Measurements from ENCODE around the gene PIEZO2. TPM values are rescaled to one million over a fixed set of nuclear protein-coding genes. Genes with fewer than 3 reads are reported as not detected.

The PIEZO2 gene
- total RNA-seq, 1 experiment from 2014 or later: 5.5 TPM

DNA sequence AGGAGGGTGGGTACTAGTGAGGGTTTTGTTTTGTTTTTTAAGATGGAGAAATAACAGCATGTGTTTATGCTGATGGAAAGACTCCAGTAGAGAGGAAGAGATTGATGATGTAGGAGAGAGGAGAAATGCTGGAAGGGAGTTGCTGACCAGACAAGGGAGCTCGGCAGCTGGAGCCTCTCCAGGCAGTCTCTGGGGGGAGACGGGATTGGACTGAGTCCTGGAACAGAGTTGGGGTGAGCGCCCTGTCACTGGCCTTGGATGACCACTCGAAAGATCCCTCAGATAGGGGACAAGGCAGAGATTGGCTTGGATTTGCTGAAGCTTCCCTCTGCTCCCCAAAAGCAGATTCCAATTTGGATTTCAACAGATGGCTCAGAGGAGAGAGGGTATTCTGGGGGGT lies 425.9 kb downstream of the PIEZO2 start:
- intact Hi-C loops (cut with micrococcal nuclease; ENCODE audit: unreplicated experiment): no loop called here
- DNase-seq (ENCODE audit: low spot score): no peak
- ChIA-PET POLR2A (ENCODE audit: low non-redundant PET) (no interaction called here), CTCF (no interaction called here)
- Histone ChIP-seq H3K4me1 (ENCODE audit: insufficient read depth, low read length, poor library complexity, severe bottlenecking) (no peaks in the 10 kb centered on the region), H3K4me3 (ENCODE audit: low read depth, low read length, poor library complexity, severe bottlenecking) (no peak overlapping the region), H3K27ac (ENCODE audit: low read depth, low read length, poor library complexity, severe bottlenecking) (no peak overlapping the region), H3K27me3 (replicated peaks; ENCODE audit: insufficient read depth, low read depth, low read length, poor library complexity) (peaks cover 3% of the 10 kb centered on the region), H3K36me3 (ENCODE audit: insufficient read depth, low read length, poor library complexity, severe bottlenecking) (no peaks in the 10 kb centered on the region), H3K9me3 (ENCODE audit: low read depth, low read length, poor library complexity, severe bottlenecking) (no peaks in the 10 kb centered on the region)
- no TSS peak for BruUV-seq (replicated peaks)
- TF ChIP-seq, protein P1, sequence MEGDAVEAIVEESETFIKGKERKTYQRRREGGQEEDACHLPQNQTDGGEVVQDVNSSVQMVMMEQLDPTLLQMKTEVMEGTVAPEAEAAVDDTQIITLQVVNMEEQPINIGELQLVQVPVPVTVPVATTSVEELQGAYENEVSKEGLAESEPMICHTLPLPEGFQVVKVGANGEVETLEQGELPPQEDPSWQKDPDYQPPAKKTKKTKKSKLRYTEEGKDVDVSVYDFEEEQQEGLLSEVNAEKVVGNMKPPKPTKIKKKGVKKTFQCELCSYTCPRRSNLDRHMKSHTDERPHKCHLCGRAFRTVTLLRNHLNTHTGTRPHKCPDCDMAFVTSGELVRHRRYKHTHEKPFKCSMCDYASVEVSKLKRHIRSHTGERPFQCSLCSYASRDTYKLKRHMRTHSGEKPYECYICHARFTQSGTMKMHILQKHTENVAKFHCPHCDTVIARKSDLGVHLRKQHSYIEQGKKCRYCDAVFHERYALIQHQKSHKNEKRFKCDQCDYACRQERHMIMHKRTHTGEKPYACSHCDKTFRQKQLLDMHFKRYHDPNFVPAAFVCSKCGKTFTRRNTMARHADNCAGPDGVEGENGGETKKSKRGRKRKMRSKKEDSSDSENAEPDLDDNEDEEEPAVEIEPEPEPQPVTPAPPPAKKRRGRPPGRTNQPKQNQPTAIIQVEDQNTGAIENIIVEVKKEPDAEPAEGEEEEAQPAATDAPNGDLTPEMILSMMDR (conservative IDR thresholded peaks at IDR 0.05; ENCODE audit: low read depth, low read length): no peak
- TF ChIP-seq EZH2 (IDR thresholded peaks at IDR 0.05; ENCODE audit: borderline replicate concordance, low read depth, low read length, poor library complexity, severe bottlenecking): no peak

DNA sequence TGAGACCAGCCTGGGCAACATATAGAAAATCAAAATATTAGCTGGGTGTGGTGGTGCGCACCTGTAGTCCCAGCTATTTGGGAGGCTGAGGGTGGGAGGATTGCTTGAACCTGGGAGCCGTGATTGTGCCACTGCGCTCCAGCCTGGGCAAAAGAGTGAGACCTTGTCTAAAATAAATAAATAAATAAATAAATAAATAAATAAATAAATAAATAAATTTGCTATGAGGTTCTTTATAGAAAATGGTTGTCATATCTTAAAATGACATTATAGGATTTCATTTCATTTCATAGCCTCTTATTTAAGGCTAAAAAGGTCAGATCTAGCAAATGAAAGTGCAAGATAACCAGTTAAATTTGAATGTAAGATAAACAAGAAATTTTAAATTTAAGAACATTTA lies 430.6 kb downstream of the PIEZO2 start:
- BruUV-seq (replicated peaks): no TSS peak
- H3K4me1 ChIP-seq (ENCODE audit: insufficient read depth, low read length, poor library complexity, severe bottlenecking): no peaks in the 10 kb centered on the region
- no peak overlapping the region for H3K4me3 ChIP-seq (ENCODE audit: low read depth, low read length, poor library complexity, severe bottlenecking)
- ChIA-PET CTCF (no interaction called here), POLR2A (ENCODE audit: low non-redundant PET) (no interaction called here)
- no peak for DNase-seq (ENCODE audit: low spot score)
- no peak overlapping the region for H3K27ac ChIP-seq (ENCODE audit: low read depth, low read length, poor library complexity, severe bottlenecking)
- no peak for TF ChIP-seq EZH2 (IDR thresholded peaks at IDR 0.05; ENCODE audit: borderline replicate concordance, low read depth, low read length, poor library complexity, severe bottlenecking)
- TF ChIP-seq, protein P1 (conservative IDR thresholded peaks at IDR 0.05; ENCODE audit: low read depth, low read length): no peak
- H3K9me3 ChIP-seq (ENCODE audit: low read depth, low read length, poor library complexity, severe bottlenecking): no peaks in the 10 kb centered on the region
- intact Hi-C loops (cut with micrococcal nuclease; ENCODE audit: unreplicated experiment): loop anchor here (10.0 kb wide), 1 partner anchor 154 kb away; no protein-coding TSS in a partner anchor
- H3K36me3 ChIP-seq (ENCODE audit: insufficient read depth, low read length, poor library complexity, severe bottlenecking): no peaks in the 10 kb centered on the region
- peaks cover 7% of the 10 kb centered on the region for H3K27me3 ChIP-seq (replicated peaks; ENCODE audit: insufficient read depth, low read depth, low read length, poor library complexity)

DNA sequence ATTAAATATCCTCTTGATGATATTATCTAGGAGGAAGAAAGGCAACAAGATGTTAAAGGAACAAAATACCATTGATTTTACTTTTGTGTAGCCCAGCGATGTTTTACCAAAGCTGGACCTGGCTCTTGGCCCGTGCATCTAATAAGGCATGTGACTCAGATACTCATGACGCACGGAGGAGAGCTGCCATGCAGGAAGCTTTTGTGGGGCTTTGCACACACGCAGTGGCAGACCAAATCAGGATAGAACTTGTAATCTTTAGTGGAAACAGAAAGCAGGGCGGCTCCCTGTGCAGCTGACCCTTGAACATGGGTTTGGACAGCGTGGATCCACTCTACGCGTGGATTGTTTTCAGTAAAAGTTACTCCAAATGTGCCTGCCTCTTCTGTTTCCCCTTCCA lies 433.6 kb downstream of the PIEZO2 start:
- no TSS peak for BruUV-seq (replicated peaks)
- Histone ChIP-seq H3K27ac (ENCODE audit: low read depth, low read length, poor library complexity, severe bottlenecking) (no peak overlapping the region), H3K4me3 (ENCODE audit: low read depth, low read length, poor library complexity, severe bottlenecking) (no peak overlapping the region), H3K27me3 (replicated peaks; ENCODE audit: insufficient read depth, low read depth, low read length, poor library complexity) (peaks cover 13% of the 10 kb centered on the region), H3K36me3 (ENCODE audit: insufficient read depth, low read length, poor library complexity, severe bottlenecking) (no peaks in the 10 kb centered on the region), H3K9me3 (ENCODE audit: low read depth, low read length, poor library complexity, severe bottlenecking) (no peaks in the 10 kb centered on the region), H3K4me1 (ENCODE audit: insufficient read depth, low read length, poor library complexity, severe bottlenecking) (no peaks in the 10 kb centered on the region)
- intact Hi-C loops (cut with micrococcal nuclease; ENCODE audit: unreplicated experiment): loop anchor here (10.0 kb wide), 1 partner anchor 151 kb away; no protein-coding TSS in a partner anchor
- TF ChIP-seq, protein P1 (conservative IDR thresholded peaks at IDR 0.05; ENCODE audit: low read depth, low read length): no peak
- TF ChIP-seq EZH2 (IDR thresholded peaks at IDR 0.05; ENCODE audit: borderline replicate concordance, low read depth, low read length, poor library complexity, severe bottlenecking): no peak
- peak; percentile 25 for DNase-seq (ENCODE audit: low spot score)
- CTCF ChIA-PET: no interaction called here
- POLR2A ChIA-PET (ENCODE audit: low non-redundant PET): no interaction called here
